GM12878 (cell line): ENCODE measurements around the gene FILIP1L. TPM values are rescaled to one million over a fixed set of nuclear protein-coding genes. Genes with fewer than 3 reads are reported as not detected.

Source experiments
- ATAC-seq: fragments of 200-7000 bp; cut with Tn5 transposase; 3 replicates; pipeline ENCODE4 v1.9.1; 2020; ENCODE audit warnings: mild to moderate bottlenecking, moderate library complexity
- BruUV-seq: library from RNA; stranded (reverse); fragments of 400-500 nt; replicated peaks from 2 replicates; lab custom pipeline; 2021; lab: Mats Ljungman, UMichigan
- CTCF ChIA-PET: fragments of 300-600 bp; sonication (Branson Sonifier 250); formaldehyde crosslinking; extraction: SDS; loops from one replicate; lab custom pipeline; 2021; ENCODE audit warnings: inconsistent platforms; lab: Yijun Ruan, JAX
- POLR2A ChIA-PET: fragments of 350-600 bp; formaldehyde crosslinking; extraction: SDS; loops from one replicate; lab custom pipeline; 2021; ENCODE audit warnings: inconsistent platforms; lab: Charles Lee
- RAD21 ChIA-PET: fragments of 300-600 bp; sonication (Branson Sonifier 250); formaldehyde crosslinking; loops from one replicate; lab custom pipeline; 2023; ENCODE audit warnings: antibody characterized with exemption; ENCODE audit not compliant: unreplicated experiment; lab: Charles Lee
- SMC1A ChIA-PET: fragments of 300-600 bp; sonication (Branson Sonifier 250); formaldehyde crosslinking; loops from one replicate; lab custom pipeline; 2023; ENCODE audit not compliant: unreplicated experiment, uncharacterized antibody; lab: Charles Lee
- DNase-seq: peaks from one replicate; pipeline ENCODE4 v3.0.0-alpha.2; 2011; ENCODE audit warnings: low read depth, low spot score
- FAIRE-seq: peaks from 3 replicates; lab custom pipeline; 2011; peaks lifted over from hg19 to GRCh38; lab: Jason Lieb, UNC
- H2AFZ ChIP-seq: 2 replicates; pipeline ENCODE4 v1.6.0; 2011; ENCODE audit warnings: low read depth, low read length, control low read depth; ENCODE audit not compliant: control insufficient read depth
- H3K27ac ChIP-seq: 2 replicates; pipeline ENCODE4 v1.5.1; 2011; ENCODE audit warnings: control low read depth; ENCODE audit not compliant: control insufficient read depth, insufficient read depth
- H3K27me3 ChIP-seq, 2 experiments: replicated peaks in 1 of 2; 2 replicates each; pipeline versions ENCODE4 v1.6.0 to v1.6.1; 2011; ENCODE audit warnings: low read length in 1 of 2; ENCODE audit not compliant: control insufficient read depth in 2 of 2, insufficient read depth in 2 of 2
- H3K36me3 ChIP-seq, 2 experiments: 2 replicates each; pipeline ENCODE4 v1.5.1; 2011; ENCODE audit warnings: low read length in 1 of 2; ENCODE audit not compliant: control insufficient read depth in 2 of 2, insufficient read depth in 2 of 2
- H3K4me1 ChIP-seq: 2 replicates; pipeline ENCODE4 v1.6.1; 2011; ENCODE audit warnings: mild to moderate bottlenecking, low read length, moderate library complexity, mixed read lengths; ENCODE audit not compliant: control insufficient read depth, insufficient read depth
- H3K4me2 ChIP-seq: 2 replicates; pipeline ENCODE4 v1.6.0; 2011; ENCODE audit warnings: control low read depth; ENCODE audit not compliant: control insufficient read depth, insufficient read depth
- H3K4me3 ChIP-seq: fragments of 200-600 bp; sonication (generic); 2 replicates; pipeline ENCODE4 v1.5.1; 2016
- H3K79me2 ChIP-seq: 2 replicates; pipeline ENCODE4 v1.6.0; 2011; ENCODE audit warnings: low read length; ENCODE audit not compliant: control insufficient read depth, insufficient read depth
- H3K9ac ChIP-seq: 2 replicates; pipeline ENCODE4 v1.8.0; 2011; ENCODE audit warnings: low read length, control low read depth, mixed read lengths; ENCODE audit not compliant: control insufficient read depth, insufficient read depth
- H3K9me3 ChIP-seq: replicated peaks from 3 replicates; pipeline ENCODE4 v1.5.1; 2011; ENCODE audit warnings: mild to moderate bottlenecking, low read length; ENCODE audit not compliant: control insufficient read depth, insufficient read depth
- H4K20me1 ChIP-seq: 2 replicates; pipeline ENCODE4 v1.6.0; 2011; ENCODE audit not compliant: control insufficient read depth, insufficient read depth
- CTCF ChIP-seq, 3 experiments: IDR thresholded peaks in 2 of 3; conservative IDR thresholded peaks in 1 of 3; 2 replicates each; pipeline ENCODE4 v1.5.1; 2011; ENCODE audit warnings: low read depth in 3 of 3, low read length in 3 of 3, mild to moderate bottlenecking in 3 of 3, control low read depth in 2 of 3, moderate library complexity in 2 of 3, inconsistent platforms in 1 of 3, mixed read lengths in 1 of 3; ENCODE audit not compliant: control insufficient read depth in 2 of 3, insufficient read depth in 1 of 3; ENCODE audit errors: extremely low read depth in 1 of 3
- EZH2 ChIP-seq: IDR thresholded peaks from 2 replicates; pipeline ENCODE4 v1.6.1; 2012; ENCODE audit warnings: low read depth, mild to moderate bottlenecking, control low read depth, inconsistent platforms, low read length, borderline replicate concordance; ENCODE audit not compliant: control insufficient read depth
- HDAC6 ChIP-seq: fragments of 200-600 bp; sonication (generic); IDR thresholded peaks from one replicate; pipeline ENCODE4 v1.8.0; 2017; ENCODE audit warnings: antibody characterized with exemption; ENCODE audit not compliant: unreplicated experiment
- MTA2 ChIP-seq: fragments of 450-650 bp; IDR thresholded peaks from 2 replicates; pipeline ENCODE4 v1.6.1; 2016; ENCODE audit warnings: low read depth, mild to moderate bottlenecking, moderate library complexity
- NFYA ChIP-seq: IDR thresholded peaks from 2 replicates; pipeline ENCODE4 v1.6.1; 2011; ENCODE audit warnings: low read depth, mild to moderate bottlenecking, low read length, improper control_type of control experiment, borderline replicate concordance
- RAD21 ChIP-seq: IDR thresholded peaks from 2 replicates; pipeline ENCODE4 v1.6.1; 2011; ENCODE audit warnings: mild to moderate bottlenecking, low read depth, low read length, moderate library complexity; ENCODE audit not compliant: insufficient read depth
- SMAD5 ChIP-seq: IDR thresholded peaks from 2 replicates; pipeline ENCODE4 v1.6.1; 2016; ENCODE audit warnings: antibody characterized with exemption, low read depth
- SMC3 ChIP-seq: IDR thresholded peaks from 2 replicates; pipeline ENCODE4 v1.6.1; 2011; ENCODE audit warnings: low read length, improper control_type of control experiment, borderline replicate concordance
- SP1 ChIP-seq: IDR thresholded peaks from one replicate; pipeline ENCODE4 v1.6.1; 2011; ENCODE audit warnings: low read depth, low read length
- WGBS: methylation state at CpG from one replicate; pipeline ENCODE4 v1.1.6; 2016; ENCODE audit warnings: low lambda C conversion rate; ENCODE audit not compliant: insufficient replicate concordance, insufficient coverage; ENCODE audit errors: missing lambda C conversion rate; 5-methylcytosine and 5-hydroxymethylcytosine counted together
- in situ Hi-C: fragments of 300-500 bp; cut with MboI; formaldehyde crosslinking; loops from 9 replicates; pipeline ENCODE4 v1.14.3; 2018; ENCODE audit warnings: mixed read lengths
- intact Hi-C: fragments of 100-400 bp; cut with micrococcal nuclease; formaldehyde crosslinking; loops from one replicate; pipeline ENCODE4 v1.14.2; 2022; ENCODE audit not compliant: unreplicated experiment
- polyA plus RNA-seq, 11 experiments: library from polyadenylated mRNA; depleted of rRNA in 4 of 11; unstranded in 6 of 11; stranded (reverse) in 5 of 11; fragments of >200 nt; fragmentation: Nextera tagmentation in 4 of 11; fragmentation: Illumina TruSeq in 1 of 11; extraction: Ambion mirVana in 4 of 11; extraction: Trizol in 1 of 11; gene quantifications; 1 replicate in 1 of 11; 2 replicates in 10 of 11; pipeline versions ENCODE4 v1.2.1 to v1.2.3, GENCODE V29; 2011 to 2016; ENCODE audit warnings: inconsistent platforms in 2 of 11, missing spikeins in 2 of 11, low read depth in 1 of 11
- total RNA-seq, 4 experiments: library from RNA; depleted of rRNA in 3 of 4; stranded (reverse); fragments of >200 nt in 3 of 4; fragmentation: Illumina TruSeq in 1 of 4; extraction: Trizol in 1 of 4; gene quantifications; 2 replicates each; pipeline versions ENCODE4 v1.2.1 to v1.2.3, GENCODE V29; 2013 to 2021
- TF ChIP-seq, protein P1 (sequence below): IDR thresholded peaks from 2 replicates; pipeline ENCODE4 v1.6.1; 2012; ENCODE audit warnings: mild to moderate bottlenecking, low read depth, low read length

FILIP1L gene
- total and polyA plus RNA-seq, 10 of the 15 experiments (the other 5 are each of a cell fraction or from before 2014, with no cell fraction given): 0.24 to 6.1 (median 3.5) TPM

GRCh38 chr3:99809565-99809964 is 304.7 kb downstream of the FILIP1L start:
- Histone ChIP-seq H3K79me2 (no peaks in the 10 kb centered on the region), H3K4me2 (no peak overlapping the region), H3K36me3 (no peaks in the 10 kb centered on the region), H4K20me1 (no peaks in the 10 kb centered on the region), H3K9me3 (peaks cover 3% of the 10 kb centered on the region; the same call in 1 of the 3 replicates), H3K27ac (no peak overlapping the region), H3K4me3 (no peak overlapping the region), H3K27me3 (no peaks in the 10 kb centered on the region), H2AFZ (no peak overlapping the region), H3K4me1 (no peaks in the 10 kb centered on the region), H3K9ac (no peak overlapping the region)
- CTCF ChIA-PET: interaction anchor here (0.9 to 2.4 kb wide), 4 partner anchors 8 to 22 kb away, joined by 3 to 13 read pairs (median 6); partner anchors contain the start of gene CMSS1
- POLR2A ChIA-PET: no interaction called here
- 52% methylated on average over 2 of the region's 2 CpGs for WGBS
- intact Hi-C loops: no loop called here
- no TSS peak for BruUV-seq
- in situ Hi-C loops: no loop called here
- ATAC-seq (no peak), FAIRE-seq (no peak), DNase-seq (no peak)
- RAD21 ChIA-PET: no interaction called here
- SMC1A ChIA-PET: no interaction called here
- no peak for TF ChIP-seq HDAC6
- TF ChIP-seq MTA2: no peak

DNA sequence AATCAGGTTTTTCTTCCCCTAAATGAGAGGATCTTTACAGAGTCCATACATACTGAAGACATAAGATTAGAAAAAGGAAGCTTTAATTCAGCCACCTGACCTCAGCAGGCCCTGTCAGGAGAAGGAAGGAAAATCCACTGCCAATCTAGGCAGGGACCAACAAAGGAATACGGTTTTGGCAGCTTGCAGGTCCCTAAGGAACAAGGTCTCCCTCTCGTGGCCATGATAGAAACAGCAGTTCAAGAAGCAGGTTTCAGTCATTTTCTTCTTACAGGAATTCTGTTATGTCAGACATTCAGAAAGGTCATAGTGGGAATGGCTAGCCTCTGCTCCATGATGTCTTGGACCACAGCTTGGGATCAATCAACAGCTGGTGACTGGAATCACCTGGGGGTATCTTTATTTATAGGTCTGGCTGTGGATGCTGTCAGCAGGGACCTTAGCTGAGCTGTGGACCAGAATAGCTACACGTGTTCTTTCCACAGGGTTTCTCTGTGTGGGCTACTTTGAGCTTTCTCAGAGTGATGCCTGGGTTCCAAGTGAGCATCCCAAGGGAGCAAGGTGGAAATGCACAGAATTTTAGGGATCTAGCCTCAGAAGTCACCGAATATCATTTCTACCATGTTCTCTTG is 306.0 kb downstream of the FILIP1L start:
- H3K27ac ChIP-seq: no peak overlapping the region
- intact Hi-C loops (no loop called here), in situ Hi-C loops (no loop called here)
- RAD21 ChIA-PET: interaction anchor here (1.0 kb wide), 1 partner anchor 984 kb away, joined by 3 read pairs; no protein-coding TSS in a partner anchor
- POLR2A ChIA-PET: no interaction called here
- peaks cover 3% of the 10 kb centered on the region; the same call in 1 of the 3 replicates for H3K9me3 ChIP-seq
- H3K4me2 ChIP-seq: no peak overlapping the region
- no peaks in the 10 kb centered on the region for H3K79me2 ChIP-seq
- no peak for DNase-seq
- no peaks in the 10 kb centered on the region for H4K20me1 ChIP-seq
- CTCF ChIA-PET: interaction anchor here (0.7 to 2.4 kb wide), 20 partner anchors 9 to 991 kb away, joined by 3 to 13 read pairs (median 4); partner anchors contain the start of genes CMSS1 and NIT2
- SMC1A ChIA-PET: interaction anchor here (0.6 to 1.5 kb wide), 7 partner anchors 16 to 993 kb away, joined by 3 to 5 read pairs (median 3); no protein-coding TSS in a partner anchor
- ATAC-seq: peak; percentile 58
- WGBS: 41% methylated on average over 4 of the region's 4 CpGs
- H3K36me3 ChIP-seq: no peaks in the 10 kb centered on the region
- H3K4me3 ChIP-seq: no peak overlapping the region
- no TSS peak for BruUV-seq
- no peaks in the 10 kb centered on the region for H3K27me3 ChIP-seq
- H3K9ac ChIP-seq: no peak overlapping the region
- H2AFZ ChIP-seq: no peak overlapping the region; the same call in 1 of the 2 replicates
- FAIRE-seq: peak; percentile 84
- no peaks in the 10 kb centered on the region for H3K4me1 ChIP-seq
- TF ChIP-seq SP1: no peak
- TF ChIP-seq CTCF (IDR thresholded peaks at IDR 0.05 in 2 of 3, conservative IDR thresholded peaks at IDR 0.05 in 1 of 3; ENCODE audit: control insufficient read depth in 2 of 3, extremely low read depth in 1 of 3, insufficient read depth in 1 of 3, low read depth in 3 of 3, low read length in 3 of 3): peak; percentile 71 to 84 (median 79)
- 0 out of 2 replicates have a peak, but pooled peaks have one; percentile 21 for TF ChIP-seq SMC3
- TF ChIP-seq RAD21: peak; percentile 63
- no peak for TF ChIP-seq EZH2
- TF ChIP-seq, protein P1, sequence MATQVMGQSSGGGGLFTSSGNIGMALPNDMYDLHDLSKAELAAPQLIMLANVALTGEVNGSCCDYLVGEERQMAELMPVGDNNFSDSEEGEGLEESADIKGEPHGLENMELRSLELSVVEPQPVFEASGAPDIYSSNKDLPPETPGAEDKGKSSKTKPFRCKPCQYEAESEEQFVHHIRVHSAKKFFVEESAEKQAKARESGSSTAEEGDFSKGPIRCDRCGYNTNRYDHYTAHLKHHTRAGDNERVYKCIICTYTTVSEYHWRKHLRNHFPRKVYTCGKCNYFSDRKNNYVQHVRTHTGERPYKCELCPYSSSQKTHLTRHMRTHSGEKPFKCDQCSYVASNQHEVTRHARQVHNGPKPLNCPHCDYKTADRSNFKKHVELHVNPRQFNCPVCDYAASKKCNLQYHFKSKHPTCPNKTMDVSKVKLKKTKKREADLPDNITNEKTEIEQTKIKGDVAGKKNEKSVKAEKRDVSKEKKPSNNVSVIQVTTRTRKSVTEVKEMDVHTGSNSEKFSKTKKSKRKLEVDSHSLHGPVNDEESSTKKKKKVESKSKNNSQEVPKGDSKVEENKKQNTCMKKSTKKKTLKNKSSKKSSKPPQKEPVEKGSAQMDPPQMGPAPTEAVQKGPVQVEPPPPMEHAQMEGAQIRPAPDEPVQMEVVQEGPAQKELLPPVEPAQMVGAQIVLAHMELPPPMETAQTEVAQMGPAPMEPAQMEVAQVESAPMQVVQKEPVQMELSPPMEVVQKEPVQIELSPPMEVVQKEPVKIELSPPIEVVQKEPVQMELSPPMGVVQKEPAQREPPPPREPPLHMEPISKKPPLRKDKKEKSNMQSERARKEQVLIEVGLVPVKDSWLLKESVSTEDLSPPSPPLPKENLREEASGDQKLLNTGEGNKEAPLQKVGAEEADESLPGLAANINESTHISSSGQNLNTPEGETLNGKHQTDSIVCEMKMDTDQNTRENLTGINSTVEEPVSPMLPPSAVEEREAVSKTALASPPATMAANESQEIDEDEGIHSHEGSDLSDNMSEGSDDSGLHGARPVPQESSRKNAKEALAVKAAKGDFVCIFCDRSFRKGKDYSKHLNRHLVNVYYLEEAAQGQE: no peak
- TF ChIP-seq SMAD5: no peak
- no peak for TF ChIP-seq NFYA
